ENCODE measurements around the gene AAMDC. TPM values are rescaled to one million over a fixed set of nuclear protein-coding genes. Genes with fewer than 3 reads are reported as not detected.
"Not testable (repeated sequence)": the region's sequence is repeated elsewhere in the genome, so short reads cannot be mapped to it uniquely, and the experiment has no call there.

The AAMDC gene
- polyA plus RNA-seq, 1 donor from 2014 or later = 16.9 TPM

DNA sequence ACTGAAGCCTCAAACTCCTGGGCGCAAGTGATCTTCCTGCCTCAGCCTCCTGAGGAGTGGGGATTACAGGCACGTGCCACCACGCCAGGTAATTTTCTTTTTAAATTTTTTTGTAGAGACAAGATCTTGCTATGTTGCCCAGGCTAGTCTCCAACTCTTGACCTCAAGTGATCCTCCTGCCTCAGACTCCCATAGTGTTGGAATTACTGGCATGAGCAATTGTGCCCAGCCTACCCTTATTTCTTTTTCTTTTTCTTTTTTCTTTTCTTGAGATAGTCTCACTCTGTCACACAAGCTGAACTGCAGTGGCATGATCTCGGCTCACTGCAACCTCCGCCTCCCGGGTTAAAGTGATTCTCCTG is 63.9 kb downstream of the AAMDC start:
- H3K4me1 Mint-ChIP-seq = peaks cover 0 to 5% (median 4%) of the 10 kb centered on the region in 3 donors
- no peak overlapping the region for H3K4me3 Mint-ChIP-seq
- H3K9me3 Mint-ChIP-seq = no peaks in the 10 kb centered on the region
- H3K27ac Mint-ChIP-seq = no peak overlapping the region
- no peaks in the 10 kb centered on the region for H3K27me3 Mint-ChIP-seq
- H3K36me3 Mint-ChIP-seq = peaks cover 13% of the 10 kb centered on the region

DNA sequence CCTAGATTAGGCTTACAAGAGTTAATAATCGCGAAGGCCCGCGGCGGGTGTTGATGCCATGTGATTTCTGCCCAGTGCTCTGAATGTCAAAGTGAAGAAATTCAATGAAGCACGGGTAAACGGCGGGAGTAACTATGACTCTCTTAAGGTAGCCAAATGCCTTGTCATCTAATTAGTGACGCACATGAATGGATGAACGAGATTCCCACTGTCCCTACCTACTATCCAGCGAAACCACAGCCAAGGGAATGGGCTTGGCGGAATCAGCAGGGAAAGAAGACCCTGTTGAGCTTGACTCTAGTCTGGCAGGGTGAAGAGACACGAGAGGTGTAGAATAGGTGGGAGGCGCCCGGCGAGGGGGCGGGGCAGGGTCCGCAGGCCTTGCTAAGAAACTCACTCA is 65.5 kb downstream of the AAMDC start:
- no peaks in the 10 kb centered on the region for H3K9me3 Mint-ChIP-seq
- H3K36me3 Mint-ChIP-seq = peaks cover 15% of the 10 kb centered on the region
- H3K4me1 Mint-ChIP-seq = no peaks in the 10 kb centered on the region
- H3K27me3 Mint-ChIP-seq = no peaks in the 10 kb centered on the region
- H3K4me3 Mint-ChIP-seq = no peak overlapping the region
- H3K27ac Mint-ChIP-seq = no peak overlapping the region

DNA sequence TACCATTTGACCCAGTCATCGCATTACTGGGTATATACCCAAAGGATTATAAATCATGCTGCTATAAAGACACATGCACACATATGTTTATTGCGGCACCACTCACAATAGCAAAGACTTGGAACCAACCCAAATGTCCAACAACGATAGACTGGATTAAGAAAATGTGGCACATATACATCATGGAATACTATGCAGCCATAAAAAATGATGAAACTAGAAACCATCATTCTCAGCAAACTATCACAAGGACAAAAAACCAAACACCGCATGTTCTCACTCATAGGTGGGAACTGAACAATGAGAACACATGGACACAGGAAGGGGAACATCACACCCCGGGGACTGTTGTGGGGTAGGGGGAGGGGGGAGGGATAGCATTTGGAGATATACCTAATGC is 68.1 kb downstream of the AAMDC start:
- H3K4me1 Mint-ChIP-seq, H3K9me3 Mint-ChIP-seq, H3K27me3 Mint-ChIP-seq, H3K4me3 Mint-ChIP-seq, H3K27ac Mint-ChIP-seq: not testable (repeated sequence)
- peaks cover 12% of the 10 kb centered on the region for H3K36me3 Mint-ChIP-seq

DNA sequence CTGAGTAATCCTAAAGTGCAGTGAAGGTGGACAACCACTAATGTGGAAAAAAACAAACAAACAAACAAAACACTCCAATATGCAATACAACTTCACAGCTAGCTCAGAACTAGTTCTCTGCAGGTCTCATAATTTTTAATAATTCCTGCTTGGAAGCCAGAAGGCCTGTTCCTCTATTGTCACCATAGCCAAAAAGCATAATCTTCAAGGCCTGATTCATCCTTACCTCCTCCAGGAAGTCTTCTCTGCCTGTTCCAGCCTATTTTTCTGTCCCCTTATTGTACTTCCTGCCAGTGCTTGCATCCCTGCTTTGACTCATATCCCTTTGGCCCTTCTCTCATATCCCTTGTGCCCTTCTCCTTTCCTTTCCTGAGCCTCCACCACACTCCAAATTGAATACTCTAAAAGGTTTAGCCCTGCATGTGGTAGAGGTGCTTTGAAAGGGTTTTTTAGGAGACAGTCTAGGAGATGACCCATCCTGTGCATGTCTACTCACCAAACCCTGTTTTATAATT is 69.2 kb downstream of the AAMDC start:
- H3K4me1 Mint-ChIP-seq, H3K9me3 Mint-ChIP-seq, H3K4me3 Mint-ChIP-seq, H3K27me3 Mint-ChIP-seq: not testable (repeated sequence)
- Mint-ChIP-seq H3K36me3 (peaks cover 11% of the 10 kb centered on the region), H3K27ac (peak overlapping the region in 1 of 3 donors; percentile 65)

DNA sequence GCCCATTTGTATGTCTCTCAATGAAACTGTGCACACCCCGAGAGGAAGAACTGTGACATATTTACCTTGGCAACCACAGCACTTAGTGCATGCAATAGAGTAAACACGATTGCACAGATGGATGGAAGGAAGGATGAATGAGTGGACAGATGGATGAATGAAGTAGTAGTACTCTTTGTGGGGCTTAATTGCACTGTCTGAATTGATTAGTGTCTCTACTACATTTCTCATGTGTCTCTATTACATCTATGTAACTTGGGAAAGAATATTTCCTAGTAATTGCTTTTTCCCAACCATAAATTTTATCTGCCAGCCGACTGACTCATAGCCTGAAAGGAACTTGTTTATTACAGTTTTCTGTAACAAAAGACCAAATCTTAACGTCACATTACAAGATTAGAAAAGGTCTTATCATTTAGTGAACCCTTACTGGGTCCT is 69.7 kb downstream of the AAMDC start:
- not testable (repeated sequence) for H3K27me3 Mint-ChIP-seq, H3K27ac Mint-ChIP-seq
- peaks cover 11% of the 10 kb centered on the region for H3K36me3 Mint-ChIP-seq

DNA sequence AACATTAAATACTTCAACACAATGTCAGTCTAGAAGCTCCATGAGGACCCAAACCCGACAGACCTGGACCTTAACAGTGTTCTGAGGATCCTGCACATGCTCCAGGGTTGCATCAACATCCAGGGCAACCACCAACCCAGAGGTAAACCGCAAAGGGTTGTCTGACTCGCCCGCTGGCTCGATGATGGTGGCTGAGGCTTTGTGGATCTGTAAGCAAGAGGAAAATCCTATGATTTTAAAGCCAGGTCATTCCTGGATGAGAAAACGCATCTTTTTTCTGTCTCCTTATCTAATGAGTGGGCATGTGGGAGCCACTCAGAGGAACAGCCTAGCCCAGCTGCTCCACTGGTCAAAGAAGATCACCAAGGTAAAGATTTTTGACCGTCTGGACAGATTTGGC is 70.3 kb downstream of the AAMDC start:
- not testable (repeated sequence) for H3K4me1 Mint-ChIP-seq, H3K27me3 Mint-ChIP-seq, H3K9me3 Mint-ChIP-seq, H3K27ac Mint-ChIP-seq, H3K4me3 Mint-ChIP-seq
- peaks cover 11% of the 10 kb centered on the region for H3K36me3 Mint-ChIP-seq

More for the DNA sequence above, 69.7 kb downstream of the AAMDC start:
- not testable (repeated sequence) for H3K4me3 Mint-ChIP-seq, H3K9me3 Mint-ChIP-seq, H3K4me1 Mint-ChIP-seq

DNA sequence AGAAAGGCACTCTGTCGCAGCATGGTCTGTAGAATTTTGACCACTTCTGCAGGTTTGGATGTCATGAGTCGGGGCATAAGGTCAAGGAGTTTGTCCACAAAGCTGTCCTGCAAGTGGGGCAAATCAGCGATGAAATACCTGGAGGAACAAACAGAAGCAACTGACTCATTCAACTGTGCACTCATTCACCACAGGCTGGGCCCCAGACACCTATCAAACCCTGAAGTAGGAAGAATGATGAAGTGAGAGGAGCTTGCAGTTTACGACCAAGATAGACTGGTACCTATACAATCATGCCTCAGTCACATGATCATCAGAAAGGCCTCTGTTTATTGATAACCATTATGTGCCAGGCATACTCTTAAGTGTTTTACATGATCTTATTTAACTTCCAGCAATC is 70.8 kb downstream of the AAMDC start:
- H3K9me3 Mint-ChIP-seq, H3K27ac Mint-ChIP-seq, H3K27me3 Mint-ChIP-seq, H3K4me1 Mint-ChIP-seq, H3K4me3 Mint-ChIP-seq: not testable (repeated sequence)
- peaks cover 11% of the 10 kb centered on the region for H3K36me3 Mint-ChIP-seq

DNA sequence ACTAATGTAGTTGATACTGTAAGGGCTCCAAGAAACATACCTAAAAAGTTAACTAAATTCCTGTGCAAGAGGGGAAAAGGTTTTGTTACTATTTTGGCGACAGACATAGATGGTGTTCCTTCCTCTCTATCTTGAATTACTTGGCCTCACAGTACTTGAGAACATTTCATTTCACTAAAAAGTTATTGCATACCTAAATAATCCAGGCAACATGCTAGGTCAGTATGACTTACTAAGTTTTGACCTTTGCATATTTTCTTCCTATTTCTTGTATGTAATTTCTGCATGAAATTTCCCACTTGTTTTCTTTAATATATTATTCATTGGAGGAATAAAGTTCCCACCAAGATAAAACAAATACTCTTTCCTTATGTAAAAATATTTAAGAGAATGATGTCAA is 74.0 kb downstream of the AAMDC start:
- not testable (repeated sequence) for H3K9me3 Mint-ChIP-seq, H3K36me3 Mint-ChIP-seq, H3K4me1 Mint-ChIP-seq, H3K27me3 Mint-ChIP-seq, H3K27ac Mint-ChIP-seq, H3K4me3 Mint-ChIP-seq

DNA sequence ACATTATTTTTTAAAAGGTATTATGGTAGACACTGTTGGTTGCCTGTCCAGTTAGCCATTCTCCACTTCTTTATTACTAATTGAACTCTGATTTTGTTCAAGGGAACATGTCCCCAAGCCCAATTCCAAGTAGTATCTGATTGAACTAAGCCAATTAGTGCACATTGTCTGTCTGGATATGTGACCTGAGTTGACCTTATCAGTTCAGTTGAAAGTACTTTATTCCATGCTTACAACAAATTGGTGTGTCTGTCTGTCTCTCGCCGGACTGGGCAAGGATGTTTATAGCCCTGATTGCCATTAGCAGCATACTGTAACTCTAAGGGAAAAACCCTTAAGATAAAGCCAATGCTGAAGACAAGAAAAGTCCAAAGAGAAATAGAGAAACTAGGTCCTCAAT is 87.9 kb downstream of the AAMDC start:
- H3K36me3 Mint-ChIP-seq = peaks cover 4% of the 10 kb centered on the region
- no peak overlapping the region for H3K27ac Mint-ChIP-seq
- no peaks in the 10 kb centered on the region for H3K27me3 Mint-ChIP-seq
- no peak overlapping the region for H3K4me3 Mint-ChIP-seq
- no peaks in the 10 kb centered on the region for H3K9me3 Mint-ChIP-seq
- no peaks in the 10 kb centered on the region for H3K4me1 Mint-ChIP-seq

DNA sequence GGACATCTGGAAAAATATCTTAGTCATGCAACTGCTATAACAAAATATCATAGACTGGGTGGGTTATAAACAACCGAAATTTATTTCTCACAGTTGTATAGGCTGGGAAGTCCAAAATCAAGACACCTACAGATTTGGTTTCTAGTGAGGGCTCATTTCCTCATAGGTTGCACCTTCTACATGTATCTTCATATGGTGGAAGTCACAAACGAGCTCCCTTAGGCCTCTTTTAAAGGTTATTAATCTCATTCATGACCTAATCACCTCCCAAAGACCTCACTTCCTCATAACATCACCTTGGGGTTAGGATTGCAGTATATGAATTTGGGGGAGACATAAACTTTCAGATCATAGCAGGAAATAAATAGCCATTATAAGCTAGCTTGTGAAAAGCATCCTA is 88.3 kb downstream of the AAMDC start:
- Mint-ChIP-seq H3K4me1 (no peaks in the 10 kb centered on the region), H3K9me3 (no peaks in the 10 kb centered on the region), H3K27me3 (no peaks in the 10 kb centered on the region), H3K27ac (no peak overlapping the region), H3K36me3 (peaks cover 6% of the 10 kb centered on the region), H3K4me3 (peak overlapping the region in 1 of 4 donors; percentile 12)

DNA sequence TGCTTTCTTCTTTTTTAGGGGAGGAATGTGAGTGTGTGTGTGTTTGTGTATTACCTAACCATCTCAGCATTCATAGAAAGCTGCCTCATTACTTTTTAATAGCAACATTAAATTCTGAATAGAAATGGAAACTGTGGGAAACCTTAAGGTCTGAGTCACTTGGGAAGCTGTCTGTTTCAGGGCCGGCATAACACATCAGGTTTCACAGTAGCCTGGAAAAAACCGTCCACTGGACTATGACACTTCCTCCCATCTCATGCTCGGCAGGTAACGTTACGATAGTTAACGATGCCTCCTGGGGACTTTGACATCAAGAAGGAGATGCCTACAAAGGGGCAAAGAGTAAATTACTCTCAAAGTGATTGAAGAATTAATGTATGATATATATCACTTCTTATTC is 89.9 kb downstream of the AAMDC start:
- H3K27ac Mint-ChIP-seq, H3K27me3 Mint-ChIP-seq, H3K4me1 Mint-ChIP-seq, H3K4me3 Mint-ChIP-seq, H3K9me3 Mint-ChIP-seq, H3K36me3 Mint-ChIP-seq: not testable (repeated sequence)

DNA sequence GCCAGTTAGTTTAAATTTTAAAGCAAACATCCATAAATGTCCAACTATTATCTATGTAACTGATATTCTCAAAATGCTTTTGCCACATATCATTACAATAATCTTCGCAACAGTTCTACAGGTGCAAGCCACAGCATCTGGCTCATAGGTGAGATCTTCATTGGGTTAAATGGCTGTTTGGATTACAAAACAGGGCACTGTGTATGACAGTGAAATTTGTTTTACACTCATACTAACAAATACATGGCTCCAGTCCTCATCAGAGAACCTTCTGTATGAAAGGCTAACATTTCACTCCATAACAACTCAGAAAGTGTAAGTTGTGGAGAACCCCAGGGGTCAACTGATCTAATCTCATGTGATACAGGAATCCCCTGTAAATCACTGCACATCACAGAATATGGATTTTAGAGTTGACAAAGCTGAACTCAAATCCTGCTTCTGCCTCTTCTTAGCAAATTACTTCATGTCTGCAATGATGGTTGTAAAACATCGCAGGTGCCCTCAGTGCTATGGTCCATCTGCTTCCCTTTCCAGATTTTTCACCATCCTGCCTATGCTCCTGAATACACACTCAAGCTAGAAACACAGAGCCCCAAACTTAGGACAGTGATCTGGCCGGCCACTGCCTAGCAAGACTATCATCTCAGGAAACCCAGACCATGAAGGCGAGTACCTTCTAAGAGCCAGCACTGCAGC is 92.8 kb downstream of the AAMDC start:
- not testable (repeated sequence) for H3K36me3 Mint-ChIP-seq, H3K27ac Mint-ChIP-seq

DNA sequence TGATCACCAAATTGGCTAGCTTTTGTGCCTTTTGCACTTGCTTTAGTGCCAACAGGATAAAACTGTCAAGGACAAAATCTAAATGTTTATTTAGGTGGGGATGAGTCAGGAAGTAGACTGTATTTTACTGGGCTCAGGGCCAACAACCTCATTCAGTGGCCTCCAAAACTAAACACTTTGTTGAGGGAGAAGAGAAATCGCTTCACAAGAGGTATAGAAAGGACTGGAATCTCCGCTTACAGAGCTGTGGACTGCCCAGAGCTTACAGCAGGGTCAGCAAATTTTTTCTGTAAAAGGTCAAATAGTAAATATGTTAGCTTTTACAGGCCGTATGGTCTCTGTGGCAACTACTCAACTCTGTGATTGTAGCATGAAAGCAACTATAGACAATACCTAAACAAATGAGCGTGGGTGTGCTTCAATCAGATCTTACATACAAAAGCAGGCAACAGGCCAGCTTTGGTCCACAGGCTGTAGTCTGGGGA is 93.4 kb downstream of the AAMDC start:
- not testable (repeated sequence) for H3K27ac Mint-ChIP-seq, H3K4me3 Mint-ChIP-seq, H3K4me1 Mint-ChIP-seq, H3K9me3 Mint-ChIP-seq, H3K36me3 Mint-ChIP-seq, H3K27me3 Mint-ChIP-seq

More for the DNA sequence above, 92.8 kb downstream of the AAMDC start:
- H3K9me3 Mint-ChIP-seq, H3K4me1 Mint-ChIP-seq, H3K27me3 Mint-ChIP-seq, H3K4me3 Mint-ChIP-seq: not testable (repeated sequence)

DNA sequence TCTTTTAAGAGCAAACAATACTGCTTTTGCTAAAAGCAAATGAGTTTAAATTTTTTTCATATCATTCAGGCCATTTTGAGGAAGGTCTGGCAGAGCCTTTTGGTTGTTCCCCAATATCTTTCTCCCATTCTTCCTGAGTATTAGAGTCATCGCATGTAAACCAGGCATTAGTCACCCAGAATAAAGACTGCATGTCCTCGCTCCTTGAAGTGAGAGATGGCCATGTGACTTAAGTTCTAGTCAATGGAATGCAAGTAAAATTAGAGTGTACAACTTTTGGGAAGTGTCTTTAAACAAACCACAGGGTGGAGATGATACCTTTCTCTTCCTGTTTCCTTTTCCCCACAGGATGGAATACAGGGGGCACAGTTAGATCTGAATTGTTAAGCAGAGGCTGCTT is 96.8 kb downstream of the AAMDC start:
- not testable (repeated sequence) for H3K4me1 Mint-ChIP-seq

More for the DNA sequence above, 96.8 kb downstream of the AAMDC start:
- not testable (repeated sequence) for H3K4me3 Mint-ChIP-seq, H3K9me3 Mint-ChIP-seq, H3K36me3 Mint-ChIP-seq, H3K27me3 Mint-ChIP-seq, H3K27ac Mint-ChIP-seq

Measured in IgD-negative memory B cell (primary cell).